Measurements from ENCODE around the gene DDX53.

The DDX53 gene

GRCh38 chrX:22968494-22968893 is 31.3 kb upstream of the DDX53 start:
- TF ChIP-seq CTCF (IDR thresholded peaks at IDR 0.05; ENCODE audit: control insufficient read depth, insufficient read depth, low read depth, low read length, missing control alignments), result no peak
- no peak overlapping the region for H3K4me3 ChIP-seq (ENCODE audit: control insufficient read depth, low read depth, low read length)
- DNase-seq (ENCODE audit: low read depth), result no peak

- DNase-seq (ENCODE audit: low read depth), result no peak
- no peak overlapping the region for H3K4me3 ChIP-seq (ENCODE audit: control insufficient read depth, low read depth, low read length)
- TF ChIP-seq CTCF (IDR thresholded peaks at IDR 0.05; ENCODE audit: control insufficient read depth, insufficient read depth, low read depth, low read length, missing control alignments), result no peak
Observed at GRCh38 chrX:22969411-22969810, 30.3 kb upstream of the DDX53 start.

GRCh38 chrX:22970861-22971260 is 28.9 kb upstream of the DDX53 start:
- DNase-seq (ENCODE audit: low read depth), result no peak
- no peak overlapping the region for H3K4me3 ChIP-seq (ENCODE audit: control insufficient read depth, low read depth, low read length)
- no peak for TF ChIP-seq CTCF (IDR thresholded peaks at IDR 0.05; ENCODE audit: control insufficient read depth, insufficient read depth, low read depth, low read length, missing control alignments)

GRCh38 chrX:22974616-22975015 is 25.1 kb upstream of the DDX53 start:
- no peak for DNase-seq (ENCODE audit: low read depth)
- TF ChIP-seq CTCF (IDR thresholded peaks at IDR 0.05; ENCODE audit: control insufficient read depth, insufficient read depth, low read depth, low read length, missing control alignments), result no peak
- no peak overlapping the region for H3K4me3 ChIP-seq (ENCODE audit: control insufficient read depth, low read depth, low read length)

GRCh38 chrX:22975786-22976185 is 24.0 kb upstream of the DDX53 start:
- no peak for TF ChIP-seq CTCF (IDR thresholded peaks at IDR 0.05; ENCODE audit: control insufficient read depth, insufficient read depth, low read depth, low read length, missing control alignments)

GRCh38 chrX:22985958-22986357 is 13.8 kb upstream of the DDX53 start:
- TF ChIP-seq CTCF (IDR thresholded peaks at IDR 0.05; ENCODE audit: control insufficient read depth, insufficient read depth, low read depth, low read length, missing control alignments), result no peak
- no peak overlapping the region for H3K4me3 ChIP-seq (ENCODE audit: control insufficient read depth, low read depth, low read length)
- no peak for DNase-seq (ENCODE audit: low read depth)

More at GRCh38 chrX:22975786-22976185, 24.0 kb upstream of the DDX53 start:
- DNase-seq (ENCODE audit: low read depth), result no peak
- H3K4me3 ChIP-seq (ENCODE audit: control insufficient read depth, low read depth, low read length), result no peak overlapping the region

GRCh38 chrX:22987452-22987851 is 12.3 kb upstream of the DDX53 start:
- H3K4me3 ChIP-seq (ENCODE audit: control insufficient read depth, low read depth, low read length), result no peak overlapping the region
- DNase-seq (ENCODE audit: low read depth), result no peak
- TF ChIP-seq CTCF (IDR thresholded peaks at IDR 0.05; ENCODE audit: control insufficient read depth, insufficient read depth, low read depth, low read length, missing control alignments), result no peak
